ENCODE results near the gene IFI16. TPM values are rescaled to one million over a fixed set of nuclear protein-coding genes. Genes with fewer than 3 reads are reported as not detected.

IFI16 gene
- total and polyA plus RNA-seq, 2 of the 13 experiments (the other 11 are each of a cell fraction or from before 2014, with no cell fraction given), result not detected

- 8% methylated on average over 9 of the region's 10 CpGs for WGBS (ENCODE audit: low lambda C conversion rate)
- no peak for ATAC-seq
- Histone ChIP-seq H3K4me1 (ENCODE audit: insufficient read depth, low read length) (no peaks in the 10 kb centered on the region), H3K9ac (ENCODE audit: insufficient read depth, low read depth, low read length) (no peak overlapping the region), H3K9me3 (ENCODE audit: low read length) (no peaks in the 10 kb centered on the region), H3K36me3 (replicated peaks in 1 of 2; ENCODE audit: control insufficient read depth in 1 of 2, insufficient read depth in 2 of 2, low read length in 2 of 2) (no peaks in the 10 kb centered on the region), H3K4me3 (replicated peaks in 1 of 3; ENCODE audit: insufficient read depth in 1 of 3, low read depth in 2 of 3, low read length in 3 of 3) (no peak overlapping the region), H3K79me2 (ENCODE audit: insufficient read depth, low read length) (no peaks in the 10 kb centered on the region), H3K27ac (ENCODE audit: extremely low read length, insufficient read depth, low read length) (no peak overlapping the region), H3K27me3 (ENCODE audit: control insufficient read depth in 1 of 2, insufficient read depth in 2 of 2, low read length in 2 of 2) (no peaks in the 10 kb centered on the region; a peak in 1 of 5 replicates), H2AFZ (ENCODE audit: low read length) (no peak overlapping the region), H3K4me2 (ENCODE audit: low read depth, low read length) (no peak overlapping the region), H4K20me1 (ENCODE audit: insufficient read depth, low read length) (no peaks in the 10 kb centered on the region)
- no peak for DNase-seq (ENCODE audit: low spot score)
- POLR2A ChIA-PET, result no interaction called here
- BruUV-seq (replicated peaks), result no TSS peak
- TF ChIP-seq MAFG (CRISPR knock-in tag; IDR thresholded peaks at IDR 0.05) (no peak), KAT8 (CRISPR knock-in tag; IDR thresholded peaks at IDR 0.05) (no peak), KDM3A (CRISPR knock-in tag; IDR thresholded peaks at IDR 0.05; ENCODE audit: low read depth) (no peak), ZNF432 (CRISPR knock-in tag; IDR thresholded peaks at IDR 0.05; ENCODE audit: borderline replicate concordance) (no peak), SKIL (CRISPR knock-in tag; IDR thresholded peaks at IDR 0.05; ENCODE audit: borderline replicate concordance) (no peak), CERS6 (CRISPR knock-in tag; IDR thresholded peaks at IDR 0.05) (no peak), LCORL (IDR thresholded peaks at IDR 0.05) (no peak), LCORL (CRISPR knock-in tag; IDR thresholded peaks at IDR 0.05) (no peak), E2F2 (CRISPR knock-in tag; IDR thresholded peaks at IDR 0.05; ENCODE audit: borderline replicate concordance) (no peak), GPBP1L1 (CRISPR knock-in tag; IDR thresholded peaks at IDR 0.05) (no peak)
- no peak for FAIRE-seq
- intact Hi-C loops (cut with micrococcal nuclease; ENCODE audit: unreplicated experiment) (no loop called here), in situ Hi-C loops (cut with HindIII; ENCODE audit: extremely low pct_ligation_motif_present, low pct_unique_long_range_greater_than_20kb) (loop anchor here (25.0 kb wide), 1 partner anchor 836 kb away; the partner anchor contains the start of gene CD1D)
- CTCF ChIA-PET (ENCODE audit: low intra/inter-chr PET ratio, low total read pairs), result no interaction called here
Observed at GRCh38 chr1:159023723-159024122, 14.0 kb downstream of the IFI16 start.

All from HepG2 (cell line).